ENCODE measurements around the gene BNIP5.

Gene BNIP5

DNA sequence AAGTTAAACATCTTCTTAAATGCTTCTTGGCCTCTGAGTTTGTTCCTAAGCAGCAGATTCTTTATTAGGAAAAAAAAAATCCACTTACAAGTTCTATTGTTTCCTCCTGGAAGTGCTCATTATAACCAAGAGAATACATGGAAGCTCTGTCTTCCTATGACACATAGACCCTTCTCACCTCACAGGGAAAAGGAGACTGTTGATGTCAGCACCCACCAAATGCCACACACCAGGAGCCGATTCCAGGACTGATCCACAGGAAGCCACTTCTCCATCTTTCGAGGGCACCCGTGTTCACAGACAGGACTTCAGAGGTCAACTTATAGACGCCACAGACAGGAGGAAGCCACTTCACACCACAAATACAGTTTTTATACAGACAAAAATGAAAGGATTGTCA, 13.4 kb upstream of the BNIP5 start:
- H3K4me2 ChIP-seq (ENCODE audit: low read depth, low read length, poor library complexity, severe bottlenecking), result no peak overlapping the region
- no peak overlapping the region for H3K4me3 ChIP-seq (ENCODE audit: low read length, poor library complexity, severe bottlenecking)
- no peaks in the 10 kb centered on the region for H3K27me3 ChIP-seq (ENCODE audit: insufficient read depth, low read length, poor library complexity, severe bottlenecking)
- peaks cover 9% of the 10 kb centered on the region for H3K4me1 ChIP-seq (ENCODE audit: insufficient read depth, low read length, poor library complexity, severe bottlenecking)
- no peaks in the 10 kb centered on the region for H3K9me3 ChIP-seq (ENCODE audit: insufficient read depth, low read depth, low read length)
- no peak overlapping the region for H2AFZ ChIP-seq (ENCODE audit: low read length)
- no peaks in the 10 kb centered on the region for H3K9me2 ChIP-seq (replicated peaks; ENCODE audit: low read depth, low read length)
- H4K20me1 ChIP-seq (ENCODE audit: insufficient read depth, low read length, poor library complexity, severe bottlenecking), result no peaks in the 10 kb centered on the region
- H3F3A ChIP-seq (ENCODE audit: low read depth), result no peaks in the 10 kb centered on the region
- no peak for TF ChIP-seq EZH2phosphoT487 (IDR thresholded peaks at IDR 0.05; ENCODE audit: borderline replicate concordance)
- TF ChIP-seq, protein P1, sequence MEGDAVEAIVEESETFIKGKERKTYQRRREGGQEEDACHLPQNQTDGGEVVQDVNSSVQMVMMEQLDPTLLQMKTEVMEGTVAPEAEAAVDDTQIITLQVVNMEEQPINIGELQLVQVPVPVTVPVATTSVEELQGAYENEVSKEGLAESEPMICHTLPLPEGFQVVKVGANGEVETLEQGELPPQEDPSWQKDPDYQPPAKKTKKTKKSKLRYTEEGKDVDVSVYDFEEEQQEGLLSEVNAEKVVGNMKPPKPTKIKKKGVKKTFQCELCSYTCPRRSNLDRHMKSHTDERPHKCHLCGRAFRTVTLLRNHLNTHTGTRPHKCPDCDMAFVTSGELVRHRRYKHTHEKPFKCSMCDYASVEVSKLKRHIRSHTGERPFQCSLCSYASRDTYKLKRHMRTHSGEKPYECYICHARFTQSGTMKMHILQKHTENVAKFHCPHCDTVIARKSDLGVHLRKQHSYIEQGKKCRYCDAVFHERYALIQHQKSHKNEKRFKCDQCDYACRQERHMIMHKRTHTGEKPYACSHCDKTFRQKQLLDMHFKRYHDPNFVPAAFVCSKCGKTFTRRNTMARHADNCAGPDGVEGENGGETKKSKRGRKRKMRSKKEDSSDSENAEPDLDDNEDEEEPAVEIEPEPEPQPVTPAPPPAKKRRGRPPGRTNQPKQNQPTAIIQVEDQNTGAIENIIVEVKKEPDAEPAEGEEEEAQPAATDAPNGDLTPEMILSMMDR (conservative IDR thresholded peaks at IDR 0.05; ENCODE audit: low read length), result no peak
- no peaks in the 10 kb centered on the region for H3K79me2 ChIP-seq (ENCODE audit: insufficient read depth, low read length)
- H3K9ac ChIP-seq (ENCODE audit: low read depth, low read length, poor library complexity, severe bottlenecking), result no peak overlapping the region
- H3K36me3 ChIP-seq (ENCODE audit: insufficient read depth, low read length), result no peaks in the 10 kb centered on the region

DNA sequence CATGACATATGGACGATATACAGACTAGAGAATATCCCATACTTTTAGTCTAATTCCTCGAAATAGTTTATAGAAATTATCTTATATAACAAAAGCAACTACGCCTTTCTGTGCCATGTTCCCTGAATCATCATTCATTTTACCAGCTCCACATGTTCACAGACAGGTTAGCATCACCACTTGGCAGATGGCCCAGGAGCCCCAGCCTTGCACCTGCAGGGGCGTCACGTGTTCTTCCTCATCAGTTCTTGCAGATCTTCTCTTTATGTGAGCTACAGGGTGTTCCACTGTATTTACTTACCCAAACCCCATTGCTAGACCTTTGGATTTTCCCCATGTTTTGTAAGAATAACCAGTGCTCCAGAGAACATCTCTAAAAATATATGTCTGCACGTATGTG, 12.6 kb upstream of the BNIP5 start:
- H3K9ac ChIP-seq (ENCODE audit: low read depth, low read length, poor library complexity, severe bottlenecking), result no peak overlapping the region
- H3K36me3 ChIP-seq (ENCODE audit: insufficient read depth, low read length), result no peaks in the 10 kb centered on the region

GRCh38 chr6:36347621-36348020, 10.9 kb upstream of the BNIP5 start:
- H3K27me3 ChIP-seq (ENCODE audit: insufficient read depth, low read length, poor library complexity, severe bottlenecking), result no peaks in the 10 kb centered on the region
- H2AFZ ChIP-seq (ENCODE audit: low read length), result no peak overlapping the region
- H3K9me2 ChIP-seq (replicated peaks; ENCODE audit: low read depth, low read length), result no peaks in the 10 kb centered on the region
- no peaks in the 10 kb centered on the region for H3K9me3 ChIP-seq (ENCODE audit: insufficient read depth, low read depth, low read length)
- H3K4me3 ChIP-seq (ENCODE audit: low read length, poor library complexity, severe bottlenecking), result no peak overlapping the region
- no peak overlapping the region for H3K9ac ChIP-seq (ENCODE audit: low read depth, low read length, poor library complexity, severe bottlenecking)
- H3K79me2 ChIP-seq (ENCODE audit: insufficient read depth, low read length), result no peaks in the 10 kb centered on the region
- no peaks in the 10 kb centered on the region for H4K20me1 ChIP-seq (ENCODE audit: insufficient read depth, low read length, poor library complexity, severe bottlenecking)
- no peaks in the 10 kb centered on the region for H3F3A ChIP-seq (ENCODE audit: low read depth)
- H3K4me2 ChIP-seq (ENCODE audit: low read depth, low read length, poor library complexity, severe bottlenecking), result no peak overlapping the region
- TF ChIP-seq, protein P1 (conservative IDR thresholded peaks at IDR 0.05; ENCODE audit: low read length), result no peak
- no peak for TF ChIP-seq EZH2phosphoT487 (IDR thresholded peaks at IDR 0.05; ENCODE audit: borderline replicate concordance)
- peaks cover 9% of the 10 kb centered on the region for H3K4me1 ChIP-seq (ENCODE audit: insufficient read depth, low read length, poor library complexity, severe bottlenecking)
- no peaks in the 10 kb centered on the region for H3K36me3 ChIP-seq (ENCODE audit: insufficient read depth, low read length)

More for the DNA sequence above, 12.6 kb upstream of the BNIP5 start:
- no peaks in the 10 kb centered on the region for H3K79me2 ChIP-seq (ENCODE audit: insufficient read depth, low read length)
- no peaks in the 10 kb centered on the region for H3F3A ChIP-seq (ENCODE audit: low read depth)
- peaks cover 9% of the 10 kb centered on the region for H3K4me1 ChIP-seq (ENCODE audit: insufficient read depth, low read length, poor library complexity, severe bottlenecking)
- H3K4me3 ChIP-seq (ENCODE audit: low read length, poor library complexity, severe bottlenecking), result no peak overlapping the region
- H2AFZ ChIP-seq (ENCODE audit: low read length), result no peak overlapping the region
- no peaks in the 10 kb centered on the region for H4K20me1 ChIP-seq (ENCODE audit: insufficient read depth, low read length, poor library complexity, severe bottlenecking)
- TF ChIP-seq, protein P1 (conservative IDR thresholded peaks at IDR 0.05; ENCODE audit: low read length), result no peak
- TF ChIP-seq EZH2phosphoT487 (IDR thresholded peaks at IDR 0.05; ENCODE audit: borderline replicate concordance), result no peak
- H3K9me2 ChIP-seq (replicated peaks; ENCODE audit: low read depth, low read length), result no peaks in the 10 kb centered on the region
- H3K27me3 ChIP-seq (ENCODE audit: insufficient read depth, low read length, poor library complexity, severe bottlenecking), result no peaks in the 10 kb centered on the region
- no peaks in the 10 kb centered on the region for H3K9me3 ChIP-seq (ENCODE audit: insufficient read depth, low read depth, low read length)
- no peak overlapping the region for H3K4me2 ChIP-seq (ENCODE audit: low read depth, low read length, poor library complexity, severe bottlenecking)
